AG04450 (cell line): Measurements from ENCODE around the gene ENOX1. TPM values are rescaled to one million over a fixed set of nuclear protein-coding genes. Genes with fewer than 3 reads are reported as not detected.

ENCODE experiments used
- CTCF ChIA-PET: fragments of 300-600, 350-600 bp; formaldehyde crosslinking; extraction: SDS; loops from one replicate; lab custom pipeline; 2022; ENCODE audit warnings: antibody characterized with exemption, inconsistent platforms; lab: Charles Lee
- POLR2A ChIA-PET: fragments of 350-600 bp; formaldehyde crosslinking; extraction: SDS; loops from one replicate; lab custom pipeline; 2021; ENCODE audit warnings: antibody characterized with exemption, inconsistent platforms; lab: Yijun Ruan, JAX
- DNase-seq: peaks from one replicate; pipeline ENCODE4 v3.0.0-alpha.2; 2011; ENCODE audit warnings: low read depth, low spot score
- H3K27ac ChIP-seq: one replicate; pipeline ENCODE4 v1.5.1; 2012; ENCODE audit warnings: low read depth, low read length, control low read depth
- H3K27me3 ChIP-seq: one replicate; pipeline ENCODE4 v1.6.0; 2012; ENCODE audit warnings: low read length; ENCODE audit not compliant: control insufficient read depth, insufficient read depth
- H3K4me3 ChIP-seq: 2 replicates; pipeline ENCODE4 v1.5.1; 2011; ENCODE audit warnings: mild to moderate bottlenecking, low read depth, low read length, control low read depth
- H3K9me3 ChIP-seq: 2 replicates; pipeline ENCODE4 v1.5.1; 2012; ENCODE audit warnings: low read length; ENCODE audit not compliant: control insufficient read depth, insufficient read depth
- CTCF ChIP-seq: IDR thresholded peaks from 2 replicates; pipeline ENCODE4 v1.5.1; 2011; ENCODE audit warnings: low read depth, low read length, control low read depth, inconsistent platforms
- polyA plus RNA-seq: library from polyadenylated mRNA; depleted of rRNA; stranded (reverse); fragments of >200 nt; gene quantifications from 2 replicates; pipeline ENCODE4 v1.2.3, GENCODE V29; 2011

Gene ENOX1
- polyA plus RNA-seq, 1 experiment = 3.9 TPM

GRCh38 chr13:43200736-43201135 lies 586.0 kb downstream of the ENOX1 start:
- H3K27ac ChIP-seq = no peak overlapping the region
- no peak overlapping the region for H3K4me3 ChIP-seq
- no peaks in the 10 kb centered on the region for H3K27me3 ChIP-seq
- CTCF ChIA-PET = interaction anchor here (0.6 kb wide), 1 partner anchor 231 kb away, joined by 3 read pairs; no protein-coding TSS in a partner anchor
- TF ChIP-seq CTCF = no peak
- no peak for DNase-seq
- POLR2A ChIA-PET = no interaction called here
- peaks cover 4% of the 10 kb centered on the region; the same call in 1 of the 2 replicates for H3K9me3 ChIP-seq

GRCh38 chr13:43200307-43200706 lies 586.5 kb downstream of the ENOX1 start:
- CTCF ChIA-PET = no interaction called here

GRCh38 chr13:43196750-43197370 lies 589.9 kb downstream of the ENOX1 start:
- ChIA-PET POLR2A (no interaction called here), CTCF (no interaction called here)
- no peak for DNase-seq
- H3K4me3 ChIP-seq = no peak overlapping the region
- H3K27me3 ChIP-seq = no peaks in the 10 kb centered on the region
- TF ChIP-seq CTCF = no peak
- no peaks in the 10 kb centered on the region for H3K9me3 ChIP-seq
- no peak overlapping the region for H3K27ac ChIP-seq

More at GRCh38 chr13:43200307-43200706, 586.5 kb downstream of the ENOX1 start:
- DNase-seq = no peak
- no peak for TF ChIP-seq CTCF
- Histone ChIP-seq H3K9me3 (peaks cover 4% of the 10 kb centered on the region; the same call in 1 of the 2 replicates), H3K27me3 (no peaks in the 10 kb centered on the region), H3K27ac (no peak overlapping the region), H3K4me3 (no peak overlapping the region)
- POLR2A ChIA-PET = no interaction called here

GRCh38 chr13:43196086-43196621 lies 590.6 kb downstream of the ENOX1 start:
- H3K27me3 ChIP-seq = no peaks in the 10 kb centered on the region
- DNase-seq = no peak
- H3K27ac ChIP-seq = no peak overlapping the region
- ChIA-PET POLR2A (no interaction called here), CTCF (no interaction called here)
- TF ChIP-seq CTCF = no peak
- H3K9me3 ChIP-seq = no peaks in the 10 kb centered on the region
- no peak overlapping the region for H3K4me3 ChIP-seq

- no peak for DNase-seq
- no peak overlapping the region for H3K4me3 ChIP-seq
- no peaks in the 10 kb centered on the region for H3K27me3 ChIP-seq
- H3K9me3 ChIP-seq = no peaks in the 10 kb centered on the region
- H3K27ac ChIP-seq = no peak overlapping the region
- POLR2A ChIA-PET = no interaction called here
- CTCF ChIA-PET = no interaction called here
- TF ChIP-seq CTCF = no peak
Measured at GRCh38 chr13:43195551-43195950, 591.2 kb downstream of the ENOX1 start.
